GM19395 (cell line): ENCODE measurements around the gene PRR30.

ENCODE experiments used
- ATAC-seq: cut with Tn5 transposase; IDR thresholded peaks from one replicate; pipeline ENCODE4 v1.9.1; 2021; ENCODE audit warnings: mild to moderate bottlenecking, moderate library complexity; ENCODE audit not compliant: unreplicated experiment

Gene PRR30

GRCh38 chr2:27155069-27155520, 15.9 kb upstream of the PRR30 start:
- no peak for ATAC-seq

GRCh38 chr2:27154488-27154887, 15.3 kb upstream of the PRR30 start:
- ATAC-seq = no peak

- ATAC-seq = no peak
Observed at GRCh38 chr2:27152796-27153464, 13.7 kb upstream of the PRR30 start.

GRCh38 chr2:27152102-27152795, 13.0 kb upstream of the PRR30 start:
- ATAC-seq = no peak

- ATAC-seq = no peak
Observed at GRCh38 chr2:27150639-27151230, 11.5 kb upstream of the PRR30 start.

GRCh38 chr2:27149570-27150405, 10.6 kb upstream of the PRR30 start:
- ATAC-seq = no peak

- ATAC-seq = no peak
Observed at GRCh38 chr2:27148801-27149439, 9.7 kb upstream of the PRR30 start, which contains the start of gene TCF23. TSS of gene TCF23 (plus strand) at chr2:27149004. CDS start at chr2:27149134, 130 bp downstream.

GRCh38 chr2:27147935-27148334, 8.7 kb upstream of the PRR30 start:
- no peak for ATAC-seq

- ATAC-seq = no peak
Observed at GRCh38 chr2:27145682-27146081, 6.5 kb upstream of the PRR30 start.

GRCh38 chr2:27143285-27143684, 4.1 kb upstream of the PRR30 start:
- ATAC-seq = no peak

GRCh38 chr2:27138111-27138510, 1.1 kb downstream of the PRR30 start:
- ATAC-seq = no peak

GRCh38 chr2:27137322-27137935, 1.8 kb downstream of the PRR30 start:
- no peak for ATAC-seq

- ATAC-seq = no peak
Observed at GRCh38 chr2:27136751-27137150, 2.5 kb downstream of the PRR30 start.

- no peak for ATAC-seq
Observed at GRCh38 chr2:27135478-27135955, 3.7 kb downstream of the PRR30 start.

GRCh38 chr2:27134781-27135477, 4.3 kb downstream of the PRR30 start:
- ATAC-seq = no peak

- ATAC-seq = peak; percentile 78
Observed at GRCh38 chr2:27133905-27134780, 5.1 kb downstream of the PRR30 start, which contains the start of gene PREB. TSS of gene PREB (minus strand) at chr2:27134636. CDS start at chr2:27134421, 215 bp downstream.

- no peak for ATAC-seq
Observed at GRCh38 chr2:27133195-27133875, 5.9 kb downstream of the PRR30 start.

- ATAC-seq = no peak
Observed at GRCh38 chr2:27131429-27131828, 7.8 kb downstream of the PRR30 start.
